GM18511 (cell line): Measurements from ENCODE around the gene PEAR1.

ENCODE experiments used
- ATAC-seq: cut with Tn5 transposase; IDR thresholded peaks from one replicate; pipeline ENCODE4 v1.9.1; 2021; ENCODE audit warnings: mild to moderate bottlenecking, moderate library complexity; ENCODE audit not compliant: unreplicated experiment

PEAR1 gene, protein sequence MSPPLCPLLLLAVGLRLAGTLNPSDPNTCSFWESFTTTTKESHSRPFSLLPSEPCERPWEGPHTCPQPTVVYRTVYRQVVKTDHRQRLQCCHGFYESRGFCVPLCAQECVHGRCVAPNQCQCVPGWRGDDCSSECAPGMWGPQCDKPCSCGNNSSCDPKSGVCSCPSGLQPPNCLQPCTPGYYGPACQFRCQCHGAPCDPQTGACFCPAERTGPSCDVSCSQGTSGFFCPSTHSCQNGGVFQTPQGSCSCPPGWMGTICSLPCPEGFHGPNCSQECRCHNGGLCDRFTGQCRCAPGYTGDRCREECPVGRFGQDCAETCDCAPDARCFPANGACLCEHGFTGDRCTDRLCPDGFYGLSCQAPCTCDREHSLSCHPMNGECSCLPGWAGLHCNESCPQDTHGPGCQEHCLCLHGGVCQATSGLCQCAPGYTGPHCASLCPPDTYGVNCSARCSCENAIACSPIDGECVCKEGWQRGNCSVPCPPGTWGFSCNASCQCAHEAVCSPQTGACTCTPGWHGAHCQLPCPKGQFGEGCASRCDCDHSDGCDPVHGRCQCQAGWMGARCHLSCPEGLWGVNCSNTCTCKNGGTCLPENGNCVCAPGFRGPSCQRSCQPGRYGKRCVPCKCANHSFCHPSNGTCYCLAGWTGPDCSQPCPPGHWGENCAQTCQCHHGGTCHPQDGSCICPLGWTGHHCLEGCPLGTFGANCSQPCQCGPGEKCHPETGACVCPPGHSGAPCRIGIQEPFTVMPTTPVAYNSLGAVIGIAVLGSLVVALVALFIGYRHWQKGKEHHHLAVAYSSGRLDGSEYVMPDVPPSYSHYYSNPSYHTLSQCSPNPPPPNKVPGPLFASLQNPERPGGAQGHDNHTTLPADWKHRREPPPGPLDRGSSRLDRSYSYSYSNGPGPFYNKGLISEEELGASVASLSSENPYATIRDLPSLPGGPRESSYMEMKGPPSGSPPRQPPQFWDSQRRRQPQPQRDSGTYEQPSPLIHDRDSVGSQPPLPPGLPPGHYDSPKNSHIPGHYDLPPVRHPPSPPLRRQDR

DNA sequence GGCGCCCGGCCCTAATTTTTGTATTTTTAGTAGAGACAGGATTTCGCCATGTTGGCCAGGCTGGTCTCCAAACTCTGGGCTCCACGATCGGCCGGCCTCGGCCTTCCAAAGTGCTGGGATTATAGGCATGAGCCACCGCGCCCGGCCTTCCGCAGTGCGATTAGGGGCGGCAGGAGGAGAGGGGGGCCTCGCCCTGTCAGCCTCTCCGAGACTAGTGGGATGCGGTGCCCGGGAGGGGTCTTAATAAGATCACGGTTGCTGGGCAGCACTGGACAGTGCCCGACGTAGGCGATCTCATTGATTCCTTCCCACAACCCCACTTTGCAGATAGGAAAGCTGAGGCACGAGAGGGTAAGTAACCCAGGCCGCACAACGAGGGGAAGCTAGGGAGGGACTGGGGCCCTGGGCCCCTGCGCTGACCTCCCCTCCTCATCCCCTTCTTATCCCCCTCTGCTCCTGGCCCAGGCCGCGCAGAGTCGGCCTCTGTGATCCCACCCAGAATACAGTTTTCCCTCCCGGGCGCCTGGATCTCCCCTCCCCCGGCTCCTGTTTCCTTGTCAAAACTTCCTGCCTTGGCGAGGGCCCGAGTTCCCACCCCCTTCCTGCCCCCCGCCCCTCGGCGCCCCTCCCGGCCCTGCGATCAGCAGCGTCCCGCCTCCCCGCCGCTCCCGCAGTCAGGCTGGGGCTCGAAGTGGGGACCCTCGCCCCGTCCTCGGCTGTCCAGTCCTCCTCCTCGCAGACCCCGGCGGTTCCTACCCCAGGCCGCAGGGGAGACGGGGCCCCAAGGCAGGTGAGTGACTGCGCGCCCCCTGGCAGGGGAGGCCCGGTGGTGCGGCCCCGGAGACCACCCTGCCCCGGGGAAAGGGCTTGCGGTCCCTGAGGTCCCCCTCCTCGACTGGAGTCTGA, at the start of gene PEAR1:
Gene PEAR1, plus strand, starts transcription at position 671 of the 906 bp plus-strand sequence. CDS start 10,209 bp downstream, outside the sequence.
- ATAC-seq, result no peak

DNA sequence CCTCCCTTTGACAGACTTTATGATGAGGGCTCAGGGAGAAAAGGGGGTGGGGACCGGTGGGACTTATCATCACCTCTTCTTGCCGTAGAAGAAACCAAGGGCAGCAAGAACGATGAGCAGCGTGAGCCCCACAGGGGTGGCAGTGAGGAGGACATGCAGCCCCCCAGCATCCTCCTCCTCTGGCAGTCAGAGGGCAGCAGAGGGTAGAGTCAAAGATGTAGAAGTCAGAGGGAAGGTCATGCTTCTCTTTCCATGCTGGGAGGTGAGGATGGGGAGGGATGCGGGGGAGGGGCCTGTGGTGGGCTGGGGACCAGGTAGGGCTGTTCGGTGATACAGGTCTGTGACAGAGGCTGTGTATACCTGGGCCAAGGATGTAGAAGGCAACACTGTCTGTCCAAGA, 49.4 kb upstream of the PEAR1 start:
- no peak for ATAC-seq

DNA sequence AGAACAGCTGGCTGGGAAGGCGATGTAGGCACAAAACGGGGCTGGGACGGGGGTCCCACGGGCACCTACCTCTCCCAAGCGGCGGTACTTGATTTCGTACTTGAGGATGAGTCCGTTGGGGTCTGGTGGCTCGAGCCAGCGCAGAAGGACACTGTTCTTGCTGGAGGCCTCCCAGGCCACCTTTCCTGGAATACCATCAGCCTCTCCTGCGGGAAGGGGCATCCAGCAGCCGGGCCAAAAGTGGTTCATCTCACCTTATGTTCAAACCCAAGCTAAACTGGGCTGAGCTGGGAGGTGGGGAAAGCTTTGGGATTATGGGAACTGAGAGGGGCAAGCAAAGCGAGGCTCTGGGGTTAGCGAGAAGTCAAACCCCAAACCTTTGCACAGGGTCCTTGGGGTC, 48.9 kb upstream of the PEAR1 start:
- no peak for ATAC-seq

DNA sequence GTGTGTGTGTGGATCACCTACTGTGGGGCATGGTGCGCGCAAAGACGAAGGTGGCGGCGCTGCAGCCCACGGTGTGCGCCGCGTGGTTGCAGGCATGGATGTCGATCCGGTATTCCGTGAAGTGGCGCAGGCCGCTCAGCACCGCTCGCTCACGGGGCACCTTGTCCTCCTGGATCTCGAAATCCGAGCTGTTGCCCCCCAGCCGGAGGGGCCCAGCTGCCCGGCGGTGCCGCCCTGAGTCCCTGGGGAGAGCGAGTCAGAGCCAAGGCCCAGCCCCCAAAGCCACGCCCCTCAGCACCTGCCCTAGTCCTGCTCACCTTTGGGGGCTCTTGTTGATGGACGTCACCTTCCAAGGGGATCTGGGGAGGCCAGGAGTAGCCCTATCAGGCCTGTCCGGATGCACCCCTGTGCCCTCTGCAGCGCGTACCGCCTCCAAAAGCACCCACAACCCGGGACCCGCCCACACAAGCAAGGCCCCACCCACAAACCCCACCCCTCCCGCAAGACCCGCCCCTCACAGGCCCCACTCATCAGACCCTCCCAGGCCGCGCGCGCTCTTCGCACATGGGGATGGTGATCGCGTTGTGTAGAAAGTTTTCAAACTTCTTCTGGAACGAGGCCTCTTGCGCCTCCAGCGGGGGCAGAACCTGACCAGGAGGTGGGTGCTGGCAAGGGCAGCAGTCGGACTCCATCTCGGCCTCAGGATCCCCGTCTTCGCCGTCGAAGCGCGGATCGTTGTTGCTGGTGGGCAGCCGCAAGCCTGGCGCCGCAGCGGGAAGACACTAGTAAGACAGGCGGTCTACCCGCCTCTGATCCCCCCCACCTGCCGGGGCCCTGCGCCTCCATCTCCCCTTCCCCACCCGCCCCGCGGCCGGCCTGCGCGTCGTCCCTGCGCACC, 48.2 kb upstream of the PEAR1 start:
- no peak for ATAC-seq

DNA sequence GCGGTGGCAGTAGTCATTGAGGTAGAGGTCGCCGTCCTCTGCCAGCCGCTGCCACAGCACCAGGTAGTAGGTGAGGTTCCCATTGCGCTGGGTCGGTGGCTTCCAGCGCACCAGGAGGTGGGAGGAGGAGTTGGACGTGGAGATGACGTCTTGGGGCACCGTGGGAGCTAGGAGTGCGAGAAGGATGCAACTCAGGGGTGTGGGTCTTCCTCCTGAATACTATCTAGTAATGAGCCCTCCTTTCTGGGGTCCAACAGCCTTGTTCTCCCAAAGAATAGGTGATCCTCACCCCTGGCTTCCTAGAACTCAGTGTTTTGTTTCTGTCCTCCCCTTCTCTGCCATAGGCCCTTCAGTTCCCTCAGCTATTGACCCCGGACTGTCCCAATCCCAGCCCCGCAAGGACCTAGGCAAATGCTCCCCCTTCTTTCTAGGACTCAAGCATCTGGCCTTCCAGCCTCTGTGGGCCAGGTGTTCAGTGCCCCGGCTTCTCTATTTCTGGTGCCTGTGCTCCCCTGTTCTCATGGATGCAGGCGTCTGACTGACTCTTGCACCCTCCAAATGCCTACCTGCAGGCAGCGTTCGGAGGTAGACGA, 47.5 kb upstream of the PEAR1 start:
- ATAC-seq, result no peak

DNA sequence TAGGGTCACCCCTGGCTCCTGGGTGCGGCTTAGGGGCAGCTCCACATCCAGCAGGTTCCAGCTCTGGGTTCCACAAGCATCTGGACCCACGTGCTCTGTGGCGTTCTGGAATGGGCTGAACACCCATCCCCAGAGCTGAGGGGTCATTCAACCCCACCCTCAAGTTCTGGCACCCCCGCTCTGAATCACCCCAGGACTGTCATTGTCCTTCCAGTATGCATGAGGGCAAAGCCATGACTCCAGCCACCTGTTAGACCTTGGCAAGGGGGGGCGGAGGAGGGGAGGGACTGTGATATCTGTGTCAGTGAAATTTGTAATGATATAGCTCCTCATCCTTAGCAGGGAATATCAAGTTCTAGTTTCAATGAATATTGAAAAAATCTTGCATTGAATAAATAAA, 46.9 kb upstream of the PEAR1 start:
- no peak for ATAC-seq

DNA sequence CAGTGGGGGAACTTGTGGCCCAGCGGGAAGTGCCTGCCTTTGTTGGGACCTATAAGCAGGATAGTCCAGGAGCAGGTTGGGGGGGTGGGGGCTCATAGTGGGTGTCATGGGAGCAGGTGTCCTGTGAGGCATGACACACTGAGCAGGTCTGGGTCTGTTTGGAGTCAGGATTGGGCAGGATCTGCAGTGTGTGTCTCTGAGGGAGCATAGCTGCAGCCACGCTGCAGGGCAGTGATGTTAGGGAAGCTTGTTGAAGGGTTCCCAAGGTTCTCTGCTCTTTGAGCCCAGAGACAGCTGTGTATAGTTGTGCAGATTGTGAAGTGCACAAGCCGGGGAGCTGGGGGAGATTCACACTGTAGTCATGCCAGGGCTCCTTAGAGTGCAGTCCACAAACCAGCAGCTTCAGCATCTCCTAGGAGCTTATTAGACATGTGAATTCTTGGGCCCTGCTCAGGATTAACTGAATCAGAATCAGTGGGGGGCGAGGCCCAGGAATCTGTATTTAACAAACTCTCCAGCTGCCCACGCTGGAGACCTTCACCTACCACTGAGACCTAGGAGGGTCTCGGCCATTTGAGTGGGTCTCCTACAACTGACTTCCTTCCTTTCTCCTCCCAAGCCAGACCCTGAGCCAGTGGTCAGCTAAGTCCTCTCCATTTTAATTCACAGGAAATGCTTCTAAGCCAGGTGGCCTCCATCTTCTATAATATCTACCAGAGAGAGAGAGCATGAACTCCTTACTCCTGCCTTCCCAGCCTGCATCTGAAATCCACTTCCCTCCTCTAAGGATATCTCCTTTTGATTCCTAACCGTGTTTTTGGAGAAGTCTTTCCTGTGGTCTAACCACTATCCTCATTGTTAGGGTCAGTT, 45.7 kb upstream of the PEAR1 start:
- no peak for ATAC-seq

DNA sequence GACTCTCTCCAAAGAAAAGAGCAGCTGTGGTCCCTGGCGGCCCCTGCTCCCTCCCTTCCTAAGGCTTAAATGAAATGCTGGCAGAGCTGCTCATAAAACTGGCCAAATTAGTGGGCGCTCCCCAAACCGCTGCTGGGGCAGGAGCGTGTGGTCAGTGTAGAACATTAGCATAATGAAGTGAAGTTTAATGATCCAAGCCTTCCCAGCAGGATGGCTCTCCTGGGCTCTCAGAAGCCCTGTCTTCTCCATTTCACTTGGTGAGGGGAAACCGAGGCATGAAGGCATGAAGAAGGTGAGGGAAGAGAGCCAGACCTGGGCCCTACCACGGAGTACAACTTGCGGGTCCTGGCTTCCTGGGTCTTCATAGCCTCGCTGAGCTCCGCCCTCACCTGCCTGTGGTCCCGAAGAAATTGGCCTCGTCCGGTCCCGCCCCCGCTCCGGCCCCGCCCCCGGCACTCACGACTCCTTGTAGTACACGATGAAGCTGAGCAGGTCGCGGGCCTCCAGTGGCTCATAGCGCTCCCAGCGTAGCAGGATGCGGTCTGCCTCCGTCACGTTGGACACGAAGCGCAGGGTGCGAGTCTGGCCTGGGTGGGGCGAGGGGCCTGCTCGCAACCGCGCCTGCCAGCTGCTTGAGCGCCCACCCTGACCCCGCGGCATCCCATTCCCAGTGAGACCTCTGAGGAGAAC, 44.9 kb upstream of the PEAR1 start:
- no peak for ATAC-seq

DNA sequence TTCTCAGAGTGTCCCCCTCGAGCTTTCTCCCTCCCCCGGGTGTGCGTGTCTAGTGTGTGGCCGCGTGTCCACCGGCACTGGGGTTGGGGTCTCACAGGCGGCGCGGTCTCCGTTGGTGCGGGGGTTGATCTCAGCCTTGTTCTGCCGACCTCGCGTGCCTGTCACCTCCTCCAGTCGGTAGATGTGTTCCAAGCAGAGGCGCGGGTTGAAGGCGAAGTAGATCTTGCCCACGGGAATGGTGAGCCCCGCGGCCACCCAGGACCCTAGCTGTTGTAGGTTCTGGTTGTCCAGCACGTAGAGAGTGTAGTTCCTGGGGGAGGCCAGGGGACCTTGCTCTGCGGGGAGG, 44.4 kb upstream of the PEAR1 start:
- no peak for ATAC-seq

DNA sequence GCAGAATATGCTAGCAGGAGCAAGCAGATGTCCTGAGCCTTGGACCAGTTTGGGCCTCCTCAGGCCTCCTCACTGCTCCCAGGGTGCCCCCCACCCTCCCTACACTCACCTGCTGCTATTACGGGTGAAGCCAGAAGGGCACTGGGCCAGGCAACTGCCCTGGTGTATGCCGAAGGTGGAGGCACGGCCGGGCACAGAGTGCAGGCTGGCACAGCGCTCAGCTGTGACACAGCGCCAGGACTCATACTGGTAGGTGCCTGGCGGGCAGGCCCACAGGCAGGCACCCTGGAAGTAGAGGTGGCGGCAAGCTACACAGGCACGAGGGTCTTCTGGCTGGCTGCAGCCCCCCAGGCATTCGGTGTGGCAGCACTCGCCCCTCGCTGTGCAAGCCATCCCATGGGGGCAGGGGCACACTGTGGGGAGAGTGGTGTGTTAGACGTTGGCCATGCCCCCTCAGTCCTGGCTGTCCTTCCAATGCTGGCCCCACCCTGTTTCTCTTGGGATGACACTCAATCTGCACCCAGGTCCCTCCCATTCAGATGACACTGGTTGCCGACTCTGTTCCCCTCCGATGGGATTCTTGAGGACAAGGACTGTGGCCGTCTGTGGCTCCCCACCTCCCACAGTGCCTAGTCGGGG, 41.6 kb upstream of the PEAR1 start:
- no peak for ATAC-seq

DNA sequence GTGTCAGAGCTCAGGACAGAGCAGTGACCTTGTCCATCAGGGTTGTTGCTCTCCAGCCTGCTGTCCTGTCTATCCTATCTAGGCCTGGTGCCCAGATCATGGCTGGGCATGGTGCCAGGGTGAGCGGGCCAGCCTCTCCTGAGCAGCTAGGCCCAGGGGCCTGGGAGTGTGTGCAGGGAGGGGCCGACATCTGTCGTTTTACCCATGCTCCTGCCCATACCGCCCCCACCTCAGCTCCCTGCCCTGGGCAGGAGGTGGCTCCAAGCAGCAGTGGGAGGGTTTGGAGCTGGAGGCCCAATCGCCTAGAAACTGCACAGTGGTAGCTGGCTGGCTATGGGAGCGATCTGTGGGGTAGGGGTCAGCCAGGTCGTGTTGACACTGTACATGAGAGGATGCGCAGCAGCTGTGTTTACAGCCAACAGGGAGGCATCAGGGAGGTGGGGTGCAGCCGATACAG, 41.1 kb upstream of the PEAR1 start:
- ATAC-seq, result no peak

DNA sequence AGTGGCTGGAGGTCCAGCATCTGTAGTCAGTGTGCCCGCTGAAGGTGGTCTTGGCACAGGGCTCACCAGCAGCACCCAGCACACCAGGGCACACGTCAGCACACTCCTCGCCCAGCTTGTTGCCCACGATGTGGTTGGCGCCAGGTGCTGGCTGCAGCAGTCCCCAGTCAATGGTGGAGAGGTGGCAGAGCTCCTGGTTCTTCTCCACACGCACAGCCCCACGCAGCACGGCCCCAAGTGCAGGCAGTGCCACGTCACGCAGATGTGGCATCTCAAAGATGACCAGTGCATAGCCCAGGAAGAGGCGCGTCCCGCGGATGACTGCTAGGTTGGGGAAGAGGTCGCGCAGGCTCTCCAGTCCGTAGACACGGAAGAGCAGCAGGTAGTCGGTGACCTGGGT, 39.8 kb upstream of the PEAR1 start:
- no peak for ATAC-seq

DNA sequence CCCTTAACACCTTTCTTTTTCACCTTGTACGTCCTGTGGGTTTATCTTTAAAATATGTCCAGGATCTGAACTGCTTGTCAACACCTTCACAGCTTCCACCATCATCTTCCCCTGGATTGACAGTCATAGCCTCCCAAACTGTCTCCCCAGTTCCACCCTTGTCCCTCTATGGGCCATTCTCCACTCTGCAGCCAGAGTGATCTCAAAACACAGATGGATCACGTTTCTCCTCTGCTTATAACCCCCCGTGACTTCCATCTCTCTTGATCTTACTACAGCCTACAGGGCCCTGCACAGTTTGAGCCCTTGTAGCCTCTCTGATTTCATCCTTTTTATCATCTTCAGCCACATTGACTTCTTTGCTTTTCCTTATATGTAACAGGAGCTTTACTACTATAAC, 38.9 kb upstream of the PEAR1 start:
- no peak for ATAC-seq

DNA sequence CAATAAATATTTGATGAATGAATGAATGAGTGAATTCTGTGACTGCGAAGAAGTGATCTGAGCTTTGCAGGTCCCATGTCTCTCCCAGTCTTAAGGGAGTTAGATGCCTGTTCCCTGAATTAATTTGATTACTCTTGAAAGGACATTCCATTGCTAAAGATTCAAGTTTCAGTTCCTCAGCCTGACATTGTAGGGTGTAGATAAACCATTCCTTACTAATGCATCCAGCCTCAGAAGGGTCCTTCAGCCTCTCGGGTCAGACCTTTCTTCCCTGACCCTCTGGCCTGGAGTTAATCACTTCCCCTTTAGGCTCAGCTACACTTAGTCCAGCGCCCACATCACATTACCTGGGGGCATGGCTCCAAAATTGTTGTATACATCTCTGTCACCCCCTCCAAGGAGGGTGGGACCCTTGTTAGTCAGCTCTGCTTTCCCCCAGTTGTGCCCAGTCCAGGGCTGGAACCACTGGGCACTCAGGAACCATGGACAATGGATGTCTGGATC, 37.2 kb upstream of the PEAR1 start:
- no peak for ATAC-seq

DNA sequence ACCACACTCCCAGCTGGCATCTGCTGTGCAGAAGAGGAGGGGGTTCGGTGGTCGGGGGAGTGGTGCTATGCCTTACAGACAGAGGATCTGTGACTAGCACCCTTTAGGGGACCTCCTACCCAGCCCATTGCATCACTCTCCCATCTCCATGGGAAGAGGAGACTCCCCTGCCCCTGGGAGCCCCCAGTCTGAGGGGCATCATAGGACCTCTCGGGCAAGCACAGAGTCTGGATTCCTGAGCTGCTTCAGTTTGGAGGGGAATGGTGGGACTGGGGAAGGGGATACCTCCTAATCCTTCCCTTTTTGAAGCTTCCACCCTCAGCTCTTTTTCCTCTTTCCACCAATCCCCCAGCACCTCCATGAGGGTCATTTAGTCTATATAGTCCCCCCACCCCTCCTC, 36.0 kb upstream of the PEAR1 start:
- no peak for ATAC-seq

DNA sequence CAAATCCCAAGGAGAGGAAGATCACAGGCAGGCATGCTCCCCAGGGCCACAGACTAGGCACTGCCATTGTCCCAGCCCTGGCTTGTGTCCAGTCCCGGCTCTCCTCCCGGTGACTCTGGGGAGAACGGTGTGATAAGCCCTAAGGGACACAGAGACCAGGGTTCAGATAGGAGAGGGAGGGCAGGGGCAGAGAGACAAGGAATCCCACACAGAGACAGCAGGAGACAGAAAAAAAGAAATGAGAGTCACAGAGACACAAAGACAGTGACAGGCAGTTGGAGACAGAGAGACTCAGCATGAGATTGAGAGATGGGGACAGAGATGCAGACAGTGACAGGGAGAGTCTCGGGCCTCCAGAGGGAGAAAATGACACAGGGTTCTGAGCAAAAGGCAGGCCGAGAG, 35.0 kb upstream of the PEAR1 start:
- no peak for ATAC-seq

DNA sequence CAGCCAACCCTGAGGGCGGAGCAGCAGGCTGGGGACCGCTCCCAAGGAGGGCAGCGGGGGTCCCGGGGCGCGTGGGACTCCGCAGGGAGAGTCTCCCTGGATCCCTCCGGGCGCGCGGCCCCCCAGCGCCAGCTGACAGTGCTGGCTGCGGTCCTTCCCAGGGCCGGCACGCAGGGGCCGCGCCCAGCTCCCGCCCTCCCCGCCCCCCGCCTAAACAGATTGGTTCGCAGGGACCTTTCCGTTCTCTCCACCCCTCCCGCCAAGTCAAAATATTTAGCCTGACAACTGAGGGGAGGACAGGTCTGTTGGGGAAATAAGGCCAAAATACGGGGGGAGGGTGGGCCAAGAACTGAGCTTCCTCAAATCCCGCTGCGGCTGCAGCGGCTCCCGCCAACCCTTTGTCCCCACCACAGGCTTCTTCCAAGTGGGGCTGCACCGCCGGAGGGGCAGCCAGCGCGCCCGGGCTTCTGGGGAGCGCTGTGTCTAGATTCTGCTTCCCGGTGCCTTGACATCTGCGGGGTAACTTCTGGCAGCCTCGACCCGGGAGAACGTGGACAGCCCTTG, 34.5 kb upstream of the PEAR1 start, which contains the start of gene INSRR:
Gene INSRR, minus strand, starts transcription at position 159 of the 564 bp plus-strand sequence. CDS start 496 bp downstream, outside the sequence.
- ATAC-seq, result no peak
